ENCODE results near the gene NSMF. TPM values are rescaled to one million over a fixed set of nuclear protein-coding genes. Genes with fewer than 3 reads are reported as not detected.
A peak's percentile ranks its signal among the peaks of the same experiment; 100 is the strongest.

The NSMF gene
- total RNA-seq, 2 donors from 2014 or later: 65.4 to 65.9 TPM

GRCh38 chr9:137427454-137428310, 31.5 kb downstream of the NSMF start:
- intact Hi-C loops (cut with DNase I): no loop called here

GRCh38 chr9:137426018-137426681, 33.0 kb downstream of the NSMF start:
- intact Hi-C loops (cut with DNase I): no loop called here
- H3K27me3 ChIP-seq: no peaks in the 10 kb centered on the region
- WGBS, 2 donors: 57 to 60% methylated on average over 17 to 18 of the region's 18 CpGs
- H3K4me3 ChIP-seq: no peak overlapping the region
- DNase-seq: peak in 3 of 4 donors; percentile 35 to 53 (median 38)
- ATAC-seq: no peak
- H3K27ac ChIP-seq: peak overlapping the region in 3 of 4 donors; percentile 41 to 48 (median 44)
- TF ChIP-seq POLR2A (IDR thresholded peaks at IDR 0.05): no peak
- H3K4me1 ChIP-seq: peaks cover 40% of the 10 kb centered on the region
- H3K36me3 ChIP-seq (replicated peaks in 1 of 2; ENCODE audit: insufficient read depth in 1 of 2, low read depth in 2 of 2): no peaks in the 10 kb centered on the region
- no peaks in the 10 kb centered on the region for H3K9me3 ChIP-seq

More at GRCh38 chr9:137427454-137428310, 31.5 kb downstream of the NSMF start:
- no peaks in the 10 kb centered on the region for H3K9me3 ChIP-seq
- WGBS, 2 donors: 79 to 94% methylated on average over 11 to 25 of the region's 27 CpGs
- peaks cover 30% of the 10 kb centered on the region for H3K4me1 ChIP-seq
- no peak overlapping the region for H3K4me3 ChIP-seq
- no peak overlapping the region for H3K27ac ChIP-seq
- no peak for TF ChIP-seq CTCF (IDR thresholded peaks at IDR 0.05)
- TF ChIP-seq POLR2A (IDR thresholded peaks at IDR 0.05): no peak
- ATAC-seq (no peak), DNase-seq (peak in 1 of 4 donors; percentile 7)
- no peaks in the 10 kb centered on the region for H3K36me3 ChIP-seq (replicated peaks in 1 of 2; ENCODE audit: insufficient read depth in 1 of 2, low read depth in 2 of 2)
- no peaks in the 10 kb centered on the region for H3K27me3 ChIP-seq

GRCh38 chr9:137423514-137424291, 35.4 kb downstream of the NSMF start:
- H3K27me3 ChIP-seq: no peaks in the 10 kb centered on the region
- H3K36me3 ChIP-seq (replicated peaks in 1 of 2; ENCODE audit: insufficient read depth in 1 of 2, low read depth in 2 of 2): no peaks in the 10 kb centered on the region
- TF ChIP-seq CTCF (IDR thresholded peaks at IDR 0.05) (no peak), POLR2A (IDR thresholded peaks at IDR 0.05) (peak in 2 of 3 donors; percentile 23 to 25)
- 7 to 9% methylated on average over 22 to 56 of the region's 77 CpGs for WGBS, 2 donors
- DNase-seq (peak; percentile 57 to 84 (median 68)), ATAC-seq (peak; percentile 64)
- H3K9me3 ChIP-seq: no peaks in the 10 kb centered on the region
- H3K4me3 ChIP-seq: peak overlapping the region; percentile 14 to 40
- intact Hi-C loops (cut with DNase I): no loop called here
- peak overlapping the region; percentile 76 to 93 (median 88) for H3K27ac ChIP-seq
- H3K4me1 ChIP-seq: peaks cover 40% of the 10 kb centered on the region

- WGBS, 2 donors: 0% methylated on average over 1 to 58 of the region's 113 CpGs
- peak within 1 kb of the TSS; percentile 77 to 93 for H3K4me3 ChIP-seq
- TF ChIP-seq POLR2A (IDR thresholded peaks at IDR 0.05): no peak
- peak; percentile 62 to 99 (median 85) for TF ChIP-seq CTCF (IDR thresholded peaks at IDR 0.05)
- H3K27me3 ChIP-seq: no peaks in the 10 kb centered on the region
- DNase-seq (peak; percentile 93 to 97 (median 95)), ATAC-seq (peak; percentile 96)
- intact Hi-C loops (cut with DNase I): no loop called here
- peaks cover 40% of the 10 kb centered on the region for H3K4me1 ChIP-seq
- H3K36me3 ChIP-seq (replicated peaks in 1 of 2; ENCODE audit: insufficient read depth in 1 of 2, low read depth in 2 of 2): no peaks in the 10 kb centered on the region
- H3K9me3 ChIP-seq: no peaks in the 10 kb centered on the region
- peak within 1 kb of the TSS; percentile 76 to 93 (median 88) for H3K27ac ChIP-seq
These were observed 36.3 kb downstream of the NSMF start, which contains the start of the genes EXD3 and NOXA1 for GRCh38 chr9:137422604-137423513. TSS of gene EXD3 (minus strand) at chr9:137423162. CDS start at chr9:137395357, 27,805 bp downstream. TSS of gene NOXA1 (plus strand) at chr9:137423393. CDS start at chr9:137423530, 137 bp downstream.

All from body of pancreas (tissue), 4 donors.